SK-N-SH treated with all-trans-retinoic acid at 6 μM for 48 hours (cell line): ENCODE measurements around the gene GAGE10.

Experiments used
- ESRRG ChIP-seq: fragments of 250-450 bp; sonication (Bioruptor Pico); IDR thresholded peaks from 2 replicates; pipeline ENCODE4 v1.6.1; 2021; ENCODE audit warnings: mild to moderate bottlenecking
- TF ChIP-seq, protein P1 (sequence below): fragments of 250-450 bp; sonication (Bioruptor Pico); IDR thresholded peaks from 2 replicates; pipeline ENCODE4 v1.8.0; 2020; ENCODE audit warnings: mild to moderate bottlenecking, moderate library complexity, borderline replicate concordance
- TF ChIP-seq, protein P2 (sequence below): fragments of 250-450 bp; sonication (Bioruptor Pico); IDR thresholded peaks from 2 replicates; pipeline ENCODE4 v1.5.0; 2020; ENCODE audit warnings: mild to moderate bottlenecking, moderate library complexity
- TF ChIP-seq, protein P3 (sequence below): fragments of 250-450 bp; sonication (Bioruptor Pico); IDR thresholded peaks from 2 replicates; pipeline ENCODE4 v1.8.0; 2021; ENCODE audit warnings: low read depth, mild to moderate bottlenecking, moderate library complexity, borderline replicate concordance

DNA sequence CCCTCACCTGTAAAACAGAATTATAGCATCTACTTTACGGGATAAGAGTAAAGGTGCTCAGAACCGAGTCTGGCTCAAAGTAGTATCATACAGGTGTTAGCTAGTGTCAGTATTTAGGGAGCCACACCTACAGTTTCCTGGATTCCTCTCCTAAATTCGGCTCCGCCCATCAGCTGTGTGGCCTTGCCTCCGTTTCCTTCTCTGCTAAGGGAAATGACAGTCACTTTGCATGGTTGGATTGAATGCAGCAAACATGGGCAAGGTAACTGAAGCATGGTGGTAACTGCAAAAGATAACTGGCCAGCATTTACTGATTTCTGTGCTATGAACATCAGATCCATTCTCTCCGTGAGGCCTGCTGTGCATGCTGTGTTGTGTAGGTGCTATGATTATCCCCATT, 31.0 kb upstream of the GAGE10 start:
- TF ChIP-seq, protein P1, sequence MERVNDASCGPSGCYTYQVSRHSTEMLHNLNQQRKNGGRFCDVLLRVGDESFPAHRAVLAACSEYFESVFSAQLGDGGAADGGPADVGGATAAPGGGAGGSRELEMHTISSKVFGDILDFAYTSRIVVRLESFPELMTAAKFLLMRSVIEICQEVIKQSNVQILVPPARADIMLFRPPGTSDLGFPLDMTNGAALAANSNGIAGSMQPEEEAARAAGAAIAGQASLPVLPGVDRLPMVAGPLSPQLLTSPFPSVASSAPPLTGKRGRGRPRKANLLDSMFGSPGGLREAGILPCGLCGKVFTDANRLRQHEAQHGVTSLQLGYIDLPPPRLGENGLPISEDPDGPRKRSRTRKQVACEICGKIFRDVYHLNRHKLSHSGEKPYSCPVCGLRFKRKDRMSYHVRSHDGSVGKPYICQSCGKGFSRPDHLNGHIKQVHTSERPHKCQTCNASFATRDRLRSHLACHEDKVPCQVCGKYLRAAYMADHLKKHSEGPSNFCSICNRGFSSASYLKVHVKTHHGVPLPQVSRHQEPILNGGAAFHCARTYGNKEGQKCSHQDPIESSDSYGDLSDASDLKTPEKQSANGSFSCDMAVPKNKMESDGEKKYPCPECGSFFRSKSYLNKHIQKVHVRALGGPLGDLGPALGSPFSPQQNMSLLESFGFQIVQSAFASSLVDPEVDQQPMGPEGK (CRISPR knock-in tag) = no peak
- no peak for TF ChIP-seq ESRRG (CRISPR knock-in tag)
- TF ChIP-seq, protein P2, sequence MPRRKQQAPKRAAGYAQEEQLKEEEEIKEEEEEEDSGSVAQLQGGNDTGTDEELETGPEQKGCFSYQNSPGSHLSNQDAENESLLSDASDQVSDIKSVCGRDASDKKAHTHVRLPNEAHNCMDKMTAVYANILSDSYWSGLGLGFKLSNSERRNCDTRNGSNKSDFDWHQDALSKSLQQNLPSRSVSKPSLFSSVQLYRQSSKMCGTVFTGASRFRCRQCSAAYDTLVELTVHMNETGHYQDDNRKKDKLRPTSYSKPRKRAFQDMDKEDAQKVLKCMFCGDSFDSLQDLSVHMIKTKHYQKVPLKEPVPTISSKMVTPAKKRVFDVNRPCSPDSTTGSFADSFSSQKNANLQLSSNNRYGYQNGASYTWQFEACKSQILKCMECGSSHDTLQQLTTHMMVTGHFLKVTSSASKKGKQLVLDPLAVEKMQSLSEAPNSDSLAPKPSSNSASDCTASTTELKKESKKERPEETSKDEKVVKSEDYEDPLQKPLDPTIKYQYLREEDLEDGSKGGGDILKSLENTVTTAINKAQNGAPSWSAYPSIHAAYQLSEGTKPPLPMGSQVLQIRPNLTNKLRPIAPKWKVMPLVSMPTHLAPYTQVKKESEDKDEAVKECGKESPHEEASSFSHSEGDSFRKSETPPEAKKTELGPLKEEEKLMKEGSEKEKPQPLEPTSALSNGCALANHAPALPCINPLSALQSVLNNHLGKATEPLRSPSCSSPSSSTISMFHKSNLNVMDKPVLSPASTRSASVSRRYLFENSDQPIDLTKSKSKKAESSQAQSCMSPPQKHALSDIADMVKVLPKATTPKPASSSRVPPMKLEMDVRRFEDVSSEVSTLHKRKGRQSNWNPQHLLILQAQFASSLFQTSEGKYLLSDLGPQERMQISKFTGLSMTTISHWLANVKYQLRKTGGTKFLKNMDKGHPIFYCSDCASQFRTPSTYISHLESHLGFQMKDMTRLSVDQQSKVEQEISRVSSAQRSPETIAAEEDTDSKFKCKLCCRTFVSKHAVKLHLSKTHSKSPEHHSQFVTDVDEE (CRISPR knock-in tag) = no peak
- TF ChIP-seq, protein P3, sequence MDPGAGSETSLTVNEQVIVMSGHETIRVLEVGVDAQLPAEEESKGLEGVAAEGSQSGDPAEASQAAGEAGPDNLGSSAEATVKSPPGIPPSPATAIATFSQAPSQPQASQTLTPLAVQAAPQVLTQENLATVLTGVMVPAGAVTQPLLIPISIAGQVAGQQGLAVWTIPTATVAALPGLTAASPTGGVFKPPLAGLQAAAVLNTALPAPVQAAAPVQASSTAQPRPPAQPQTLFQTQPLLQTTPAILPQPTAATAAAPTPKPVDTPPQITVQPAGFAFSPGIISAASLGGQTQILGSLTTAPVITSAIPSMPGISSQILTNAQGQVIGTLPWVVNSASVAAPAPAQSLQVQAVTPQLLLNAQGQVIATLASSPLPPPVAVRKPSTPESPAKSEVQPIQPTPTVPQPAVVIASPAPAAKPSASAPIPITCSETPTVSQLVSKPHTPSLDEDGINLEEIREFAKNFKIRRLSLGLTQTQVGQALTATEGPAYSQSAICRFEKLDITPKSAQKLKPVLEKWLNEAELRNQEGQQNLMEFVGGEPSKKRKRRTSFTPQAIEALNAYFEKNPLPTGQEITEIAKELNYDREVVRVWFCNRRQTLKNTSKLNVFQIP (CRISPR knock-in tag) = no peak
